Measurements from ENCODE around the gene VIPAS39.
"Not testable (repeated sequence)": the region's sequence is repeated elsewhere in the genome, so short reads cannot be mapped to it uniquely, and the experiment has no call there.

The VIPAS39 gene

GRCh38 chr14:77439861-77440260, 17.5 kb downstream of the VIPAS39 start:
- no peaks in the 10 kb centered on the region for H3K9me3 Mint-ChIP-seq
- ATAC-seq: no peak
- no peaks in the 10 kb centered on the region for H3K27me3 Mint-ChIP-seq
- no peak overlapping the region for H3K27ac Mint-ChIP-seq
- peaks cover 66% of the 10 kb centered on the region for H3K36me3 Mint-ChIP-seq
- H3K4me3 Mint-ChIP-seq: no peak overlapping the region
- H3K4me1 Mint-ChIP-seq: no peaks in the 10 kb centered on the region

DNA sequence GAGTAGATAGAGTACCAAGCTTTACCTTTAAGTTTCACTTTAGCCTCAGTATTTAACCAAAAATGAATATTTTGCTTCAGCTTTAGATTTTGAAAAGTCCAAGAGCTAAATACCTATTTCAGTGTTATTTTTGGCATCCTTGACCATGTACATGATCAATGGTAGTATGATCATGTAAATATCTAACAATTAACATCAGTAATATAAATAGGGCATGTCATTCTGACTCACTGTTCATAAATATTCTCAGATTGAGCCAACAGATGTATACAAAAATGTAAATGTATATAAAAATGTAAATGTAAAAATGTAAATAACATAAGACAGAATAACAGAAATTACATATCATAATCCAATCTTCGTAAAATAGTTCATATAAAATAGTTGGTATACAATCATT, 18.8 kb downstream of the VIPAS39 start:
- H3K4me1 Mint-ChIP-seq: no peaks in the 10 kb centered on the region
- H3K27ac Mint-ChIP-seq: no peak overlapping the region
- H3K4me3 Mint-ChIP-seq: no peak overlapping the region
- H3K36me3 Mint-ChIP-seq: peaks cover 71% of the 10 kb centered on the region
- H3K27me3 Mint-ChIP-seq: no peaks in the 10 kb centered on the region
- no peaks in the 10 kb centered on the region for H3K9me3 Mint-ChIP-seq
- no peak for ATAC-seq

DNA sequence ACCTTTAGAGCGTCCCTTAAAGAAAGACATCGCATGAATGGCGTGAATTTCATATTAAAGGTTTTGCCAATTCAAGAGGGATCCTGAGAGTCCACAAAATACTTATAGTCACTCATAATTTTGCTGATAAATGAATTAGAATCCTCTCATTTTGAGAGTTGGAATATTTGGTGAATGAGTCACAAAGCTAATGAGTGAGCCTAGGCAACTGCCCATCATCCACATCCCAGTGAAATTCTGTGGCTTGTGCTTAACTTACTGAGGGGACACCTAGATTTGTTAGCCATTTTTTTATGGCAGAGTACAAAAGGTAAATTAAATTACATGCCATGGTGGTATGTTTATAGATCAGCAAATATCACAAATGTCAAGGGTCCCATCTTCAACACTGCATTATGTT, 21.4 kb downstream of the VIPAS39 start:
- Mint-ChIP-seq H3K9me3 (no peaks in the 10 kb centered on the region), H3K4me3 (no peak overlapping the region), H3K36me3 (peaks cover 62% of the 10 kb centered on the region)

GRCh38 chr14:77426396-77426795, 31.0 kb downstream of the VIPAS39 start:
- Mint-ChIP-seq H3K27ac (no peak overlapping the region), H3K9me3 (no peaks in the 10 kb centered on the region), H3K36me3 (peaks cover 95% of the 10 kb centered on the region)

More for the DNA sequence above, 21.4 kb downstream of the VIPAS39 start:
- no peaks in the 10 kb centered on the region for H3K4me1 Mint-ChIP-seq
- no peaks in the 10 kb centered on the region for H3K27me3 Mint-ChIP-seq
- no peak for ATAC-seq
- H3K27ac Mint-ChIP-seq: no peak overlapping the region

GRCh38 chr14:77424862-77425261, 32.5 kb downstream of the VIPAS39 start:
- Mint-ChIP-seq H3K4me3 (no peak overlapping the region), H3K9me3 (peaks cover 3% of the 10 kb centered on the region), H3K27ac (no peak overlapping the region), H3K36me3 (peaks cover 93% of the 10 kb centered on the region), H3K4me1 (no peaks in the 10 kb centered on the region), H3K27me3 (no peaks in the 10 kb centered on the region)
- ATAC-seq: no peak

More at GRCh38 chr14:77426396-77426795, 31.0 kb downstream of the VIPAS39 start:
- Mint-ChIP-seq H3K4me1 (no peaks in the 10 kb centered on the region), H3K4me3 (no peak overlapping the region), H3K27me3 (no peaks in the 10 kb centered on the region)
- no peak for ATAC-seq

DNA sequence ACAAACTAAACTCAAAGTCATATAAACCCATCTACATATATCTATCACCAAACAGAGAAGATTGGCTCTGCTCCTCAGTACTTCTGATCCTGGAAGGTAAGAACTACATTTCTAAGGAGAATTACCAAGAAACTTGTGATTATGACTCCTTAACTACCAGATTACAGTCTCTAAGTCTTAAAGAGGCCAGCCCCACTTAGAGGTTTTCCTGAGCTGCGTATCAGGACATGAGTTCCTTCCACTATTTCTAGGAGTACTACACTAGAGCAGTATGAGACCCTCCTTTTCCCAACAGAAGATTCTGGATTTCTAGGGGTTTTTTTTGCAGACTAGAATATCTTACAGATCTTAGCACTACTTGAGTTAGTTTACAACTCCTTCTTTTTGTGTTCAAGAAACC, 34.0 kb downstream of the VIPAS39 start, which contains the start of gene NOXRED1:
NOXRED1 (minus strand) TSS at position 101 of the 400 bp plus-strand sequence. CDS start 634 bp downstream, outside the sequence.
- Mint-ChIP-seq H3K27me3 (no peaks in the 10 kb centered on the region), H3K4me3 (no peak within 1 kb of the TSS), H3K9me3 (peaks cover 6% of the 10 kb centered on the region), H3K36me3 (peaks cover 82% of the 10 kb centered on the region), H3K27ac (no peak within 1 kb of the TSS), H3K4me1 (no peaks in the 10 kb centered on the region)
- no peak for ATAC-seq

DNA sequence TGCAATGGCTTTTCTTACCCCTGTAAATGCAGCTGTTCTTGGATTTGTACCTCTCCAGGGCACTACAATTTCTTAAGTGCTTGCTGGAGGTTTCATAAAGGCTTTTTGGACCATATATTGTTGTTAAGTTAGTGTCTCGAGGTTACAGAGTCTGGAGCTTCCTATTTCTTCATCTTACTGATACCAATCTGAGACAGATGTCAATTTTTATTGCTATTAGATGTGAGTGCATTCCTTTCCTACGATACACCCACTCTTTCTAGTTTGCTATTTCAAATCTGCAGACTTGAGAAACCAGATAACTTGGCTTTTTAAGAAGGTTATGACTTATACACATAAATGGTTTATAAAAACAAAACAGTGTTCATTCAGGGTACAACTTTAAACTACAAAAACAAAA, 36.2 kb downstream of the VIPAS39 start:
- ATAC-seq: no peak
- peaks cover 59% of the 10 kb centered on the region for H3K36me3 Mint-ChIP-seq
- no peaks in the 10 kb centered on the region for H3K4me1 Mint-ChIP-seq
- peaks cover 14% of the 10 kb centered on the region for H3K9me3 Mint-ChIP-seq
- no peak overlapping the region for H3K4me3 Mint-ChIP-seq
- no peaks in the 10 kb centered on the region for H3K27me3 Mint-ChIP-seq
- no peak overlapping the region for H3K27ac Mint-ChIP-seq

DNA sequence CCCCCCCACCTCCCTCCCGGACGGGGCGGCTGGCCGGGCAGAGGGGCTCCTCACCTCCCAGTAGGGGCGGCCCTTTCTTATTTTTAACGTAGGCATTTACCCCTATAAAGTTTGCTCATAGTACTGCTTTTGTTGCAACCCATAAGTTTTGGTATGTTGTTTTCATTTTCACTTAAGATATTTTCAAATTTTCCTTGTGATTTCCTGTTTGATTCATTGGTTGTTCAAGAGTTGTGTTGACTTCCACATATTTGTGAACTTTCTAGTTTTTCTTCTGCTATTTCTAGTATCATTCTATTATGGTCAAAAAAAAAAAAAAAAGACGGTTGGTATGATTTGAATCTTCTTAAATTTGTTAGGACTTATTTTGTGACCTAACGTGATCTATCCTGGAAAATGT, 40.6 kb downstream of the VIPAS39 start:
- H3K27me3 Mint-ChIP-seq: no peaks in the 10 kb centered on the region
- no peak for ATAC-seq
- H3K36me3 Mint-ChIP-seq: peaks cover 17% of the 10 kb centered on the region
- H3K4me1 Mint-ChIP-seq: no peaks in the 10 kb centered on the region
- peaks cover 14% of the 10 kb centered on the region for H3K9me3 Mint-ChIP-seq
- H3K4me3 Mint-ChIP-seq: no peak overlapping the region
- H3K27ac Mint-ChIP-seq: no peak overlapping the region

- H3K27ac Mint-ChIP-seq, H3K4me1 Mint-ChIP-seq, H3K36me3 Mint-ChIP-seq, H3K27me3 Mint-ChIP-seq, ATAC-seq, H3K4me3 Mint-ChIP-seq: not testable (repeated sequence)
- peaks cover 14% of the 10 kb centered on the region for H3K9me3 Mint-ChIP-seq
Measured at GRCh38 chr14:77416098-77416497, 41.3 kb downstream of the VIPAS39 start.

DNA sequence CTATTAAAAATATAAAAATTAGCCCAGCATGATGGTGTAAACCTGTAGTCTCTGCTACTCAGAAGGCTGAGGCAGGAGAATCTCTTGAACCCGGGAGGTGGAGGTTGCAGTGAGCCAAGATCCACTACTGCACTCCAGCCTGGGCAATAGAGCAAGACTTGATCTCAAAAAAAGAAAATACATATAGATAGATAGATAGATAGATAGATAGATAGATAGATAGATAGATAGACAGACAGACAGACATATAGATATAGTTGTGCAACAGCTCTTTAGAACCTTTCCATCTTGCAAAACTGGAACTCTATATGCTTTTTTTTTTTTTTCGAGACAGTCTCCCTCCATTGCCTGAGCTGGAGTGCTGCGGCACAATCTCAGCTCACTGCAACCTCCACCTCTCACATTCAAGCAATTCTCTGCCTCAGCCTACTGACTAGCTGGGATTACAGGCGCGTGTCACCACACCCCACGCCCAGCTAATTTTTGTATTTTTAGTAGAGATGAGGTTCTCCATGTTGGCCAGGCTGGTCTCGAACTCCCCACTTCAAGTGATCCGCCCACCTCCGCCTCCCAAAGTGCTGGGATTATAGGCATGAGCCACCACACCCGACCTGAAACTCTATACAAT, 41.9 kb downstream of the VIPAS39 start:
- H3K4me1 Mint-ChIP-seq, H3K27ac Mint-ChIP-seq, H3K4me3 Mint-ChIP-seq, ATAC-seq, H3K27me3 Mint-ChIP-seq, H3K36me3 Mint-ChIP-seq: not testable (repeated sequence)
- peaks cover 14% of the 10 kb centered on the region for H3K9me3 Mint-ChIP-seq

DNA sequence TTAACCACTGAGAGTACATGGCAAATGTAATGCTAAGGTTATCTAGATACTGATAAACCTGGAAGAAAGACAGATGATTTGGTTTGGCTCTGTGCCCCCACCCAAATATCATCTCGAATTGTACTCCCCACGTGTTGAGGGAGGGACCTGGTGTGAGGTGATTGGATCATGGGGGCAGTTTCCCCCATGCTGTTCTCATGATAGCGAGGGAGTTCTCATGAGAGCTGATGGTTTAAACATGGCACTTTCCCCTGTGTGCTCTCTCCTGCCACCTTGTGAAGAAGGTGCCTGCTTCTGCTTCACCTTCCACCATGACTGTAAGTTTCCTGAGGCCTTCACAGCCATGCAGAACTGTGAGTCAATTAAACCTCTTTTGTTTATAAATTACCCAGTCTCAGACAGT, 48.3 kb downstream of the VIPAS39 start:
- ATAC-seq: peak; percentile 51
- Mint-ChIP-seq H3K36me3 (no peaks in the 10 kb centered on the region), H3K4me3 (no peak overlapping the region), H3K9me3 (no peaks in the 10 kb centered on the region), H3K27me3 (no peaks in the 10 kb centered on the region), H3K4me1 (peaks cover 9% of the 10 kb centered on the region), H3K27ac (no peak overlapping the region)

GRCh38 chr14:77407158-77407557, 50.2 kb downstream of the VIPAS39 start:
- Mint-ChIP-seq H3K9me3 (no peaks in the 10 kb centered on the region), H3K4me3 (no peak overlapping the region), H3K27me3 (no peaks in the 10 kb centered on the region), H3K27ac (no peak overlapping the region), H3K4me1 (peaks cover 9% of the 10 kb centered on the region), H3K36me3 (no peaks in the 10 kb centered on the region)
- ATAC-seq: no peak

GRCh38 chr14:77406718-77407117, 50.7 kb downstream of the VIPAS39 start:
- Mint-ChIP-seq H3K36me3 (no peaks in the 10 kb centered on the region), H3K27me3 (no peaks in the 10 kb centered on the region), H3K4me3 (no peak overlapping the region), H3K27ac (no peak overlapping the region), H3K9me3 (no peaks in the 10 kb centered on the region), H3K4me1 (peaks cover 9% of the 10 kb centered on the region)
- ATAC-seq: no peak

DNA sequence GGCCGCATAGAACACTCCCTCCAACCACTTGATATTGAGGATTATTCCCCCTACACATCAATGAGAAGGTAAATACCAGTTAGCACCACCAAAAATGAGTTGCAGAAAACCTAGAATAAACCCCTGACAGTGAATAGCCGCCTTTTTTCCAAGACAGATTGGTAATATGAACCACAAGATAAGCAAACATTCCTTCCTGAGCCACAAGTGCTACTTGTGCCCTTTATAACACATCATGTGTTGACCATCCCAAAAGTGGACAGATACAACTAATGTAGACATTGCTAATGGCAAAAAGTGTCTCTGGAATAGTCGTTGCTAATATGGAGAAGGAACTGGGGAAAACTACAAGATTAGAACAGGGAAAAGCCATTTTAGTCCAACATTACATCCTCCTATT, 51.3 kb downstream of the VIPAS39 start:
- ATAC-seq: no peak
- H3K4me3 Mint-ChIP-seq: no peak overlapping the region
- no peaks in the 10 kb centered on the region for H3K36me3 Mint-ChIP-seq
- no peak overlapping the region for H3K27ac Mint-ChIP-seq
- no peaks in the 10 kb centered on the region for H3K27me3 Mint-ChIP-seq
- no peaks in the 10 kb centered on the region for H3K9me3 Mint-ChIP-seq
- H3K4me1 Mint-ChIP-seq: peaks cover 9% of the 10 kb centered on the region

- Mint-ChIP-seq H3K4me3 (no peak overlapping the region), H3K4me1 (peaks cover 9% of the 10 kb centered on the region), H3K27ac (no peak overlapping the region), H3K9me3 (no peaks in the 10 kb centered on the region), H3K27me3 (no peaks in the 10 kb centered on the region), H3K36me3 (no peaks in the 10 kb centered on the region)
- no peak for ATAC-seq
Measured at GRCh38 chr14:77403768-77404167, 53.6 kb downstream of the VIPAS39 start.

DNA sequence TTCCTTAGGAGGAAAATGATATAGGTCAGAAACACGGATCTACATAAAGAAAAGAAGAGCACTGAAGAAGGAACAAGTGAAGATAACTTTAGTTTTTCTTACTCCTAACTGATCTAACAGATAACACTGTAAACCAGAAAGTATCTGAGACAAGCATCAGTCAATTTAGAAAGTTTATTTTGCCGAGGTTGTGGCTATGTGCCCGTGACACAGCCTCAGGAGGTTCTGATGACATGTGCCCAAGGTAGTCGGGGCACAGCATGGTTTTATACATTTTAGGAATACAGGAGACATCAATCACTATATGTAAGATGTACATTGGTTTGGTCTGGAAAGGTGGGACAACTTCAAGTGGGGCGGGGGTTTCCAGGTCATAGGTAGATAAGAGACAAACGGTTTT, 57.2 kb downstream of the VIPAS39 start:
- Mint-ChIP-seq H3K9me3 (no peaks in the 10 kb centered on the region), H3K27me3 (no peaks in the 10 kb centered on the region), H3K36me3 (no peaks in the 10 kb centered on the region), H3K4me3 (no peak overlapping the region), H3K27ac (no peak overlapping the region), H3K4me1 (no peaks in the 10 kb centered on the region)
- no peak for ATAC-seq
